ENCODE results near the gene MICA.

GRCh38 chr6:31386977-31387376 is 16.4 kb upstream of the MICA start:
- TF ChIP-seq TAF1 (IDR thresholded peaks at IDR 0.05; ENCODE audit: low read depth) (no peak), YY1 (IDR thresholded peaks at IDR 0.05; ENCODE audit: low read depth) (no peak), CEBPB (IDR thresholded peaks at IDR 0.05) (no peak)
- TF ChIP-seq, protein P1, sequence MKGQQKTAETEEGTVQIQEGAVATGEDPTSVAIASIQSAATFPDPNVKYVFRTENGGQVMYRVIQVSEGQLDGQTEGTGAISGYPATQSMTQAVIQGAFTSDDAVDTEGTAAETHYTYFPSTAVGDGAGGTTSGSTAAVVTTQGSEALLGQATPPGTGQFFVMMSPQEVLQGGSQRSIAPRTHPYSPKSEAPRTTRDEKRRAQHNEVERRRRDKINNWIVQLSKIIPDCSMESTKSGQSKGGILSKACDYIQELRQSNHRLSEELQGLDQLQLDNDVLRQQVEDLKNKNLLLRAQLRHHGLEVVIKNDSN (IDR thresholded peaks at IDR 0.05): no peak
